H1 (cell line): ENCODE results near the gene ERFE. TPM values are rescaled to one million over a fixed set of nuclear protein-coding genes. Genes with fewer than 3 reads are reported as not detected.

ENCODE experiments used
- BCL11A ChIP-seq, 2 experiments: IDR thresholded peaks; one replicate each; pipeline ENCODE4 v1.6.1; 2011; ENCODE audit warnings: low read depth in 2 of 2, low read length in 2 of 2, mild to moderate bottlenecking in 2 of 2
- CBX5 ChIP-seq: fragments of 300-800, 300-1000 bp; sonication (generic); IDR thresholded peaks from 2 replicates; pipeline ENCODE4 v1.7.1; 2016; ENCODE audit warnings: antibody characterized with exemption, low read length, low read depth
- CHD1 ChIP-seq: IDR thresholded peaks from 2 replicates; pipeline ENCODE4 v1.6.1; 2012; ENCODE audit warnings: low read depth, low read length, improper control_type of control experiment
- CHD7 ChIP-seq: fragments of 300-600 bp; sonication (generic); IDR thresholded peaks from 2 replicates; pipeline ENCODE4 v1.7.1; 2012; ENCODE audit warnings: low read length, moderate library complexity, mild to moderate bottlenecking, inconsistent platforms; ENCODE audit not compliant: insufficient replicate concordance
- CTBP2 ChIP-seq: IDR thresholded peaks from 2 replicates; pipeline ENCODE4 v1.7.0; 2011; ENCODE audit warnings: borderline replicate concordance, mild to moderate bottlenecking, moderate library complexity, mixed read lengths, low read length; ENCODE audit not compliant: insufficient read depth, insufficient read length
- EZH2 ChIP-seq: fragments of 200-600 bp; sonication (generic); IDR thresholded peaks from 2 replicates; pipeline ENCODE4 v1.7.1; 2012; ENCODE audit warnings: low read depth, mild to moderate bottlenecking, moderate library complexity, low read length, inconsistent platforms; ENCODE audit not compliant: severe bottlenecking
- NANOG ChIP-seq: IDR thresholded peaks from 2 replicates; pipeline ENCODE4 v1.6.1; 2011; ENCODE audit warnings: low read length, low read depth, mild to moderate bottlenecking, inconsistent platforms; ENCODE audit not compliant: insufficient read depth, poor library complexity, severe bottlenecking
- RBBP5 ChIP-seq: IDR thresholded peaks from 2 replicates; pipeline ENCODE4 v1.7.1; 2012; ENCODE audit warnings: low read depth, mild to moderate bottlenecking, inconsistent platforms, low read length, moderate library complexity, borderline replicate concordance
- SRF ChIP-seq: IDR thresholded peaks from 2 replicates; pipeline ENCODE4 v1.6.1; 2011; ENCODE audit warnings: mild to moderate bottlenecking, low read depth, low read length, moderate library complexity
- polyA plus RNA-seq, 7 experiments: library from polyadenylated mRNA; depleted of rRNA in 3 of 7; stranded (reverse) in 5 of 7; unstranded in 2 of 7; fragments of >200 nt in 5 of 7; fragments of 200-250 nt in 2 of 7; gene quantifications; 1 replicate in 5 of 7; 2 replicates in 1 of 7; 4 replicates in 1 of 7; pipeline versions ENCODE4 v1.2.1 to v1.2.3, GENCODE V29; 2011 to 2013; ENCODE audit warnings: missing spikeins in 2 of 7, mixed read lengths in 2 of 7
- total RNA-seq: library from RNA; stranded (reverse); fragmentation: NEBNext Ultra II Directional; extraction: Animal tissue kit (Norgen Biotek cat#: 25700); gene quantifications from 2 replicates; pipeline ENCODE4 v1.2.1, GENCODE V29; 2021

Gene ERFE
- total and polyA plus RNA-seq, 2 of the 8 experiments (the other 6 are each of a cell fraction or from before 2014, with no cell fraction given) = 2.5 to 3.6 TPM

- no peak for TF ChIP-seq CHD7
- TF ChIP-seq SRF = no peak
- no peak for TF ChIP-seq CBX5
- TF ChIP-seq EZH2 = no peak
- TF ChIP-seq RBBP5 = no peak; the same call in 1 of the 2 replicates
- TF ChIP-seq BCL11A (IDR thresholded peaks at IDR 0.05; ENCODE audit: low read depth in 2 of 2, low read length in 2 of 2) = no peak
- TF ChIP-seq NANOG = no peak
- no peak for TF ChIP-seq CHD1
- TF ChIP-seq CTBP2 = no peak
Observed at GRCh38 chr2:238203094-238203972, 44.6 kb downstream of the ERFE start, which contains the start of gene ILKAP (continued).
